Thymus (tissue), 14 donors: ENCODE measurements around the gene PCCA. TPM values are rescaled to one million over a fixed set of nuclear protein-coding genes. Genes with fewer than 3 reads are reported as not detected.

Experiments
- DNase-seq, 9 donors: peaks; one replicate each; pipeline ENCODE4 v3.0.0-alpha.2; 2013; ENCODE audit warnings: low spot score in 9 of 9, low read depth in 6 of 9, missing footprints in 1 of 9
- H3K27ac ChIP-seq, 2 donors: one replicate each; pipeline ENCODE4 v1.5.1; 2013; ENCODE audit warnings: control low read depth in 1 of 2, low read depth in 1 of 2, low read length in 1 of 2, mild to moderate bottlenecking in 1 of 2, moderate library complexity in 1 of 2
- H3K27me3 ChIP-seq, 2 donors: one replicate each; pipeline ENCODE4 v1.5.1; 2013; ENCODE audit warnings: low read length in 1 of 2; ENCODE audit not compliant: control insufficient read depth in 2 of 2, insufficient read depth in 1 of 2
- H3K36me3 ChIP-seq, 2 donors: one replicate each; pipeline ENCODE4 v1.5.1; 2013; ENCODE audit warnings: low read length in 1 of 2, mild to moderate bottlenecking in 1 of 2, moderate library complexity in 1 of 2; ENCODE audit not compliant: control insufficient read depth in 2 of 2, insufficient read depth in 2 of 2
- H3K4me1 ChIP-seq, 2 donors: one replicate each; pipeline ENCODE4 v1.5.1; 2013; ENCODE audit warnings: low read length in 2 of 2; ENCODE audit not compliant: control insufficient read depth in 2 of 2, insufficient read depth in 2 of 2
- H3K4me3 ChIP-seq, 2 donors: one replicate each; pipeline ENCODE4 v1.5.1; 2013; ENCODE audit warnings: low read length in 2 of 2, control low read depth in 1 of 2, mild to moderate bottlenecking in 1 of 2
- H3K9me3 ChIP-seq, 2 donors: one replicate each; pipeline ENCODE4 v1.5.1; 2013; ENCODE audit warnings: low read length in 1 of 2, mild to moderate bottlenecking in 1 of 2; ENCODE audit not compliant: control insufficient read depth in 2 of 2, insufficient read depth in 1 of 2
- WGBS: extraction: QIAGEN DNeasy Blood & Tissue Kit; methylation state at CpG from one replicate; pipeline ENCODE4 v1.1.7; 2013; 5-methylcytosine and 5-hydroxymethylcytosine counted together
- long read RNA-seq, 10 donors: transcript quantifications; one replicate each; lab custom pipeline, GENCODE V29; 2026
- polyA plus RNA-seq: library from polyadenylated mRNA; stranded (reverse); fragments of 200-250 nt; gene quantifications from one replicate; pipeline ENCODE4 v1.2.3, GENCODE V29; 2013
- total RNA-seq: library from RNA; stranded (reverse); fragments of 120-200 nt; gene quantifications from one replicate; pipeline ENCODE4 v1.2.4, GENCODE V29; 2013
- donor health status: healthy.

PCCA gene, protein sequence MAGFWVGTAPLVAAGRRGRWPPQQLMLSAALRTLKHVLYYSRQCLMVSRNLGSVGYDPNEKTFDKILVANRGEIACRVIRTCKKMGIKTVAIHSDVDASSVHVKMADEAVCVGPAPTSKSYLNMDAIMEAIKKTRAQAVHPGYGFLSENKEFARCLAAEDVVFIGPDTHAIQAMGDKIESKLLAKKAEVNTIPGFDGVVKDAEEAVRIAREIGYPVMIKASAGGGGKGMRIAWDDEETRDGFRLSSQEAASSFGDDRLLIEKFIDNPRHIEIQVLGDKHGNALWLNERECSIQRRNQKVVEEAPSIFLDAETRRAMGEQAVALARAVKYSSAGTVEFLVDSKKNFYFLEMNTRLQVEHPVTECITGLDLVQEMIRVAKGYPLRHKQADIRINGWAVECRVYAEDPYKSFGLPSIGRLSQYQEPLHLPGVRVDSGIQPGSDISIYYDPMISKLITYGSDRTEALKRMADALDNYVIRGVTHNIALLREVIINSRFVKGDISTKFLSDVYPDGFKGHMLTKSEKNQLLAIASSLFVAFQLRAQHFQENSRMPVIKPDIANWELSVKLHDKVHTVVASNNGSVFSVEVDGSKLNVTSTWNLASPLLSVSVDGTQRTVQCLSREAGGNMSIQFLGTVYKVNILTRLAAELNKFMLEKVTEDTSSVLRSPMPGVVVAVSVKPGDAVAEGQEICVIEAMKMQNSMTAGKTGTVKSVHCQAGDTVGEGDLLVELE
- 17.9 TPM for total RNA-seq
- 18.2 TPM for polyA plus RNA-seq
- long read RNA-seq, donor 1 = 0 reads
- long read RNA-seq, donor 2 = 0 reads
- long read RNA-seq, donor 3 = 0 reads
- long read RNA-seq, donor 4 = 0 reads
- long read RNA-seq, donor 5, transcript PCCA-202 (24 exons, 2,494 nt) = major isoform, 6 of 7 reads
- long read RNA-seq, donor 5, partial matches to known transcripts = 0 of 7 reads
- long read RNA-seq, donor 5, other reads (novel, unspliced or antisense) = 0 of 7 reads
- long read RNA-seq, donor 6, partial matches to known transcripts = 0 of 1 reads
- long read RNA-seq, donor 6, other reads (novel, unspliced or antisense) = 0 of 1 reads
- long read RNA-seq, donor 7, partial matches to known transcripts = 0 of 1 reads
- long read RNA-seq, donor 7, other reads (novel, unspliced or antisense) = 0 of 1 reads
- long read RNA-seq, donor 8 = 0 reads
- long read RNA-seq, donor 9 = 0 reads
- long read RNA-seq, donor 10, partial matches to known transcripts = 0 of 1 reads
- long read RNA-seq, donor 10, other reads (novel, unspliced or antisense) = 0 of 1 reads

DNA sequence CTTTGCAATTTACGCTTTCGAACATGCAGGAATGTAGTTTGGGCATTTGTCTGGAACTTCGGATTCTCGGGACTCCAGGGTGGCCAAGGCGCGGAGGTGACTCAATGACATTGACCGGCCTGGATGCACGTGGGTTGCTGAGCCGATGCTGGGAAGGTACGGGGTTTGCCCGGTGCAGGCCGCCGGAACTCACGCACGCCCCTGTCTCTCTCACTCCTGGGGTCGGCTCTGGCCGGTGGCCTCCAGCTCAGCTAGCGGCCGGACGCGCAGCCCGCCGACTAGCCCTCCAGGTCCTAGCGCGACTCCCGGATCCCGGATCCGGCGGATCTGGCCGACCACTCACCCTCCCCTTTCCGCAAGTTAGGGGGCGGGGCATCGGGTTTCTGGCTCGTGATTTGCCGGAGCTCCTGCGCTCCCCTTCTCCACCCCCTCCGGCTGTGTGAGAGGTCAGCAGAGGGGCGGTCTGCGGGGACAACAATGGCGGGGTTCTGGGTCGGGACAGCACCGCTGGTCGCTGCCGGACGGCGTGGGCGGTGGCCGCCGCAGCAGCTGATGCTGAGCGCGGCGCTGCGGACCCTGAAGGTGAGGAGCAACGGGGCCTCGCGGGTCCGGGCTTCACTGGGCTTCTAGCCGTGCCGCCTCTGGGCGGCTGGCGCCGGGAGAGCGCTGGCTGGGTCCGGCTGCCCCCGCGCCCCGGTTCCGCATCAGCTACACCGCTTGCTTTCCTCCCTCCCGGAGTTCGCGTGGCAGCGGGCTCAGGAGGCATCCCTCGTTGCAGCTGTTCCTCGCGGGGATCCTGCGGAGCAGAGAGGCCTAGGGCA lies at the start of gene PCCA:
Gene PCCA (plus strand): TSS at position 450 of the 821 bp plus-strand sequence. CDS start 28 bp downstream, at position 478.
- Histone ChIP-seq H3K4me3 (peak within 1 kb of the TSS; percentile 66 to 81), H3K4me1 (peaks cover 12 to 24% of the 10 kb centered on the region in 2 donors), H3K9me3 (no peaks in the 10 kb centered on the region), H3K36me3 (no peaks in the 10 kb centered on the region), H3K27ac (peak within 1 kb of the TSS in 1 of 2 donors; percentile 43), H3K27me3 (peaks cover 0 to 10% of the 10 kb centered on the region in 2 donors)
- DNase-seq = peak in 8 of 9 donors; percentile 29 to 83 (median 69)
- 1% methylated on average over 77 of the region's 77 CpGs for WGBS

DNA sequence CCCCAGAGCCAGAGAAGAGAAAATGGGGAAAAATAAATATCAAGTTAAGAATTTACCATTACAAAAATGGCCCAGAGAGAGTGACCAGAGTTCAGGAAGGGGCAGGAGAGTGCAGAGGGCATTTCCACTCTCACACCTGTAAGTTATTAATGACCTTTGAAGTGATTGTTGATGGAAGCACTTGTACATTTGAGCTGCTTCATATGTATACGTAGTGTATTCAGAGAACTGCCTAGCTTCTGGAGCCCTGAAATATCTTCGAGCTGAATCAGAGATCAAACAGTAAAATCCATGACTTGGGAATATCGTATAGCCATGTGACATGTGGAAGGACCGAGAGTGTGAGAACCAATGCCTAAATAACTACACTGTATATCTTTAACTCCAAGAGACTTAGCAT lies 49.2 kb upstream of the PCCA start:
- WGBS = 88% methylated on average over 4 of the region's 4 CpGs
- DNase-seq = no peak
- no peak overlapping the region for H3K27ac ChIP-seq

DNA sequence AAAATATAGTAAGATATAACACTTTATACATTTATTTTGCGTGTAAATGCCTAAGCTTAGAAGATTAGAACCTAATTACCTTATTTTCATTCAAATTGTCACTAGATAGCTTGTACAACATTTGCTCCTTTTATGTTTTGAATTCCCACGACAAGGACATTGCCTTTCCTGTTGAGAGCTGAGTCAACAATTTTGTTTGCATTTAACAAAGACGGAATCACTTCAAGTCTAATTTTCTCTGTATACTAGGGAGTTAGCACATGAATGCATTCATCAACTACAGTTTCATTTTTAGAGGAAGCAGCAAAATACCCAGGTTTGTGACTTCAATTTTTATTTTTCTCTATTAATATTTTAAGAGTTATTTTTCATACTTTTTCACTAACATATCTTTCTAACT lies 48.7 kb upstream of the PCCA start:
- Histone ChIP-seq H3K27ac (no peak overlapping the region), H3K4me3 (no peak overlapping the region), H3K36me3 (no peaks in the 10 kb centered on the region), H3K9me3 (no peaks in the 10 kb centered on the region), H3K4me1 (no peaks in the 10 kb centered on the region), H3K27me3 (no peaks in the 10 kb centered on the region)
- no peak for DNase-seq
- WGBS = 77% methylated on average over 3 of the region's 3 CpGs

More for the DNA sequence above, 49.2 kb upstream of the PCCA start:
- Histone ChIP-seq H3K36me3 (no peaks in the 10 kb centered on the region), H3K4me1 (no peaks in the 10 kb centered on the region), H3K27me3 (no peaks in the 10 kb centered on the region), H3K4me3 (no peak overlapping the region), H3K9me3 (no peaks in the 10 kb centered on the region)

DNA sequence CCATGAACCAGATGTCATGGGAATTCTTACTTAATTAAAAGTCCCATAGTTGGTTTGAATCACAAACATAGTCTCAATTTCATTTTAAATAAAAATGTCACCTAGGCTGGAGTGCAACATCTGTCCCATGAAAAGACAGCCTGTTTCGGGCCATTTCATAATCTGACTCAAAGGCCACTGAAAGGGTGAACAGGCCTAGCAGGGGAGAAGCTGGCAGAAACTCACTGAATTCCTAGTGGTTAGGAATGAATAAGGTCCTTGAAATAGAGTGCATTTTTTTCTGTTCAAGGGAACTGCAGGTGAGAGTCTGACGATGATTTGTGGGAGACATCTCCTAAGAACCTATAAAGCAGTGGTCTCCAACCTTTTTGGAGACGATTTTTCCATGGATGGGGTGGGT lies 44.0 kb upstream of the PCCA start:
- Histone ChIP-seq H3K9me3 (no peaks in the 10 kb centered on the region), H3K27me3 (no peaks in the 10 kb centered on the region), H3K4me1 (no peaks in the 10 kb centered on the region), H3K4me3 (no peak overlapping the region), H3K27ac (no peak overlapping the region), H3K36me3 (no peaks in the 10 kb centered on the region)
- WGBS = 93% methylated on average over 3 of the region's 3 CpGs
- DNase-seq = no peak

DNA sequence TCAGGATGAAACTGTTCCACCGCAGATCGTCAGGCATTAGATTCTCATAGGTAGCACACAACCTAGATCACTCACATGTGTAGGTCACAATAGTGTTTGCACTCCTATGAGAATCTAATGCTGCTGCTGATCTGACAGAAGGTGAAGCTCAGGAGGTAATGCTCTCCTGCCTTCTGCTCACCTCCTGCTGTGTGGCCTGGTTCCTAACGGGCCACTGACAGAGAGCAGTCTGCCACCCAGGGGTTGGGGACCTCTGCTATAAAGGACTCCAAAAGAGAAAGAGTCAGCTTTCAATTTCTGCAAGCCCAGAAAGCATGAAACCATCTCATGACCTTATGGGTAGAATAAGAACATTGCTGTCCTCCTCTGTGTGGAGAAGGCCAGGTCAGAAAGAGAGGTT lies 43.5 kb upstream of the PCCA start:
- Histone ChIP-seq H3K27me3 (no peaks in the 10 kb centered on the region), H3K4me1 (no peaks in the 10 kb centered on the region), H3K27ac (no peak overlapping the region), H3K9me3 (no peaks in the 10 kb centered on the region), H3K4me3 (no peak overlapping the region), H3K36me3 (no peaks in the 10 kb centered on the region)
- 98% methylated on average over 3 of the region's 3 CpGs for WGBS
- no peak for DNase-seq

DNA sequence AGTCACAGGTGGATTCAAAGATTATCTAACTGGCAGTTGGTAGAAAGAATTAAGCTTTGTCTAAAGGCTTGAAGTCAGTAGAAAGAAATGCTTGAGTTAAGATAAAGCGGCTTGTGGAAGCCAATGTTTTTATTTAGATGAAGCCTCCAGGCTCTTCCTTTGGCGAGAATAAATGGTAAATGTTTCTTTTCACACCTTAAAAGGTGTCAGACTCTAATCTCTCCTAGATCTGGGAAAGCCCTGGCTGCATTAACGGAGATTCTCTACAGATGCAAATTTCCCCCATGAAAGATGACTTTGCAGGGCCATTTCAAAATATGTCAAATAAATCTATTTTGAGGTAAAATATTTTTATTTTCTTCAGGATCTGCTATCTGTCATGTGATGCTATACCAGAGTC lies 37.8 kb upstream of the PCCA start:
- H3K27ac ChIP-seq = no peak overlapping the region
- no peaks in the 10 kb centered on the region for H3K4me1 ChIP-seq
- no peaks in the 10 kb centered on the region for H3K27me3 ChIP-seq
- H3K9me3 ChIP-seq = peaks cover 0 to 5% of the 10 kb centered on the region in 2 donors
- H3K36me3 ChIP-seq = no peaks in the 10 kb centered on the region
- 89% methylated on average over 3 of the region's 3 CpGs for WGBS
- no peak overlapping the region for H3K4me3 ChIP-seq
- no peak for DNase-seq

DNA sequence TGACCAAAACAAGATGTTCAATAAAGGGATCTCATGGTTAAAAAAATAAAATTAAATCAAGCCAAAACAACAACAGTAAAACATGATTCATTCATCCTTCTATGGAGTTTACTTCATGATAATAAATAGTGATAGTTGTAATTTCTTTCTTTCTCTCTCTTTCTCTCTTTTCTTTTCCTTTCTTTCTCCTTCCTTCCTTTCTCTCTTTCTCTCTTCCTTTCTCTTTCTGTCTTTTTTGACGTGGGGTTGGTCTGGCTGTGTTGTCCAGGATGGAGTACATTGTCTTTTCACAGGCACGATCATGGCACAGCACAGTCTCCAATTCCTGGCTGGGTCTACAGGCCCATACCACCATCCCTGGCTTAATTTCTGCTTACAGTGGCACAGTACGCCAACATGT lies 29.1 kb upstream of the PCCA start:
- no peak for DNase-seq
- no peaks in the 10 kb centered on the region for H3K4me1 ChIP-seq
- no peaks in the 10 kb centered on the region for H3K27me3 ChIP-seq
- no peaks in the 10 kb centered on the region for H3K36me3 ChIP-seq
- no peak overlapping the region for H3K27ac ChIP-seq
- H3K9me3 ChIP-seq = peaks cover 0 to 8% of the 10 kb centered on the region in 2 donors
- H3K4me3 ChIP-seq = no peak overlapping the region
- 95% methylated on average over 3 of the region's 3 CpGs for WGBS

DNA sequence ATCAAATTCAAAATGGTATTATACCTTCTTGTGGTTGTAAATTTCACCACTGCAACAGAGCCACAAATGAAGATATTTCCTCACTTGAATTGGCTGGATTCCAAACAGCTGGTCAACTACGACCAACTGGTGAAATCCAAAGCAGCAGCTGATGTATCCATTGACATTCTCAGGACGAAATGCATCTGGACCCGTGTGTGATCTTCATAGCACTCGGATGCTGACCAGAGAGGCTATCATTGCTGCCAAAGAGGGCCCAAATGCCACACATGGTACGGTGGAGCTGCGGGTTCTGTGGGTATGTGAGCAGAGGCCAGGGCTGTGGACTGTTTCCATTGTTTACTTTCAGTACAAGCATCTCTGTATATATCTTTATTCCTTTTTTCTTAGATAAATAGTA lies 25.6 kb upstream of the PCCA start:
- H3K4me1 ChIP-seq = no peaks in the 10 kb centered on the region
- H3K36me3 ChIP-seq = no peaks in the 10 kb centered on the region
- H3K27me3 ChIP-seq = no peaks in the 10 kb centered on the region
- WGBS = 92% methylated on average over 6 of the region's 6 CpGs
- no peak overlapping the region for H3K4me3 ChIP-seq
- H3K27ac ChIP-seq = no peak overlapping the region
- peaks cover 0 to 5% of the 10 kb centered on the region in 2 donors for H3K9me3 ChIP-seq
- no peak for DNase-seq
